GM11168 (cell line): Measurements from ENCODE around the gene COPS6.

Experiments
- in situ Hi-C: fragments of 300-500 bp; cut with MboI; formaldehyde crosslinking; loops from one replicate; pipeline ENCODE4 v1.12.0; 2022; ENCODE audit warnings: low sequenced_read_pairs; ENCODE audit not compliant: unreplicated experiment

COPS6 gene

DNA sequence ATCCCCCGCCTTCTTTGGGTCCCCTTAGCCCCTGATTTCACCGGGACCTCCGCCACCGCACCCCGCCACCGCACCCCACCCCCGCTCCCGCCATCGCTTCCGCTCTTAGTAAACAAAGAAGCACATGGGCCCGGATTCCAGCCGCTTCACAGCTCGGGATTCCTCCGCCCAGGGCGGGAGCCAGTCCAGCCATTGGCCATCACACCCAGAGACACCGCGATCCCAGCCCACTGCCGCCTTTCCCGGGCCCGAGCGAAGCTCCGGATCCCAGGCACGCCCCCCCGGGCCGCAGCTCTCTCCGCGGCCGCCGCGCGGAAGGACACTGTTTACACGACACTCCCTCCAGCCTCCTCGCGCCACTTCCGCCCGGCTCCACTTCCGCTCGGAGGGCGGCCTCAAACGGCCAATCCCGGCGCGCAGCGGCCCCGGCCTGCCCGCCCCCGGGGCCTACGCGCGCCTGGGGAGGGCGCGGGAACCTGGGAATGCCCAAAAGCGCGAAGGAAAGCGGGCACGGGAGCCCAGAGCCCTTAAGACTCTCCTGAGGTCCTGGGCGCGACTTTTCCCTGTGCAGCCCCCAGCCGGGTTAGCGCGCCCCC, 11.7 kb downstream of the COPS6 start:
- in situ Hi-C loops: no loop called here

GRCh38 chr7:100101016-100101862, 12.5 kb downstream of the COPS6 start, which contains the start of the genes AP4M1 and MCM7:
Gene AP4M1 (plus strand): TSS chr7:100101643. CDS start chr7:100101715, 72 bp downstream.
Gene MCM7 (minus strand): TSS chr7:100101397. CDS start chr7:100101294, 103 bp downstream.
- in situ Hi-C loops: no loop called here

DNA sequence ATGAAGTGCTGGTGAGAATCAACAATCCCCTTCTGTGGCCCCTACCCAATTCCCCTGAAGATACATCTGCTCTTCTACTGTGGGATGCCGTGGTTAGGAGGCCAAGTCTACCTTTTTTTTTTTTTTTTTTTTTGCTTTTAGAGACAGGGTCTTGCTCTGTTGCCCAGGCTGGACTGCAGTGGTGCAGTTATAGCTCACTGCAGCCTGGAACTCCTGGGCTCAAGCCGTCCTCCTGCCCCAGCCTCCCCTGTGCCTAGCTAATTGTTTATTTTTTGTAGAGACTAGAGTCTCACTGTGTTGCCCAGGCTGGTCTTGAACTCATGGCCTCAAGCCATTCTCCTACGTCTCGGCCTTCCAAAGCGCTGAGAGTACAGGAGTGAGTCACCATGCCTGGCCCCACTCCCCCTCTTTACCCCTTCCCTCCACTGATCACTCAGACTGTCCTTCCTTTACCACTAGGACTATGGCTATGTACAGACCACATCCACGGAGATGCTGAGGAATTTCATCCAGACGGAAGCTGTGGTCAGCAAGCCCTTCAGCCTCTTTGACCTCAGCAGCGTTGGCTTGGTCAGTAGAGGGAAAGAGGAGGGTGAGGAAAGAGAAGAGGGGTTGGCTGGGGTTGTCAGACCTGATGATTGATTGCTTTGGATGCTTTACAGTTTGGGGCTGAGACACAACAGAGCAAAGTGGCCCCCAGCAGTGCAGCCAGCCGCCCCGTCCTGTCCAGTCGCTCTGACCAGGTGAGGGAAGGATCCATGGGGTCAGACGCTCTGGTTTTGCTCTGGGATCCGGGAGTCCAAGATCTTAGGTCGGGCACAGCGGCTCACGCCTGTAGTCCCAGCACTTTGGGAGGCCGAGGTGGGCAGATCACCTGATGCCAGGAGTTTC, 14.4 kb downstream of the COPS6 start:
- in situ Hi-C loops: no loop called here

DNA sequence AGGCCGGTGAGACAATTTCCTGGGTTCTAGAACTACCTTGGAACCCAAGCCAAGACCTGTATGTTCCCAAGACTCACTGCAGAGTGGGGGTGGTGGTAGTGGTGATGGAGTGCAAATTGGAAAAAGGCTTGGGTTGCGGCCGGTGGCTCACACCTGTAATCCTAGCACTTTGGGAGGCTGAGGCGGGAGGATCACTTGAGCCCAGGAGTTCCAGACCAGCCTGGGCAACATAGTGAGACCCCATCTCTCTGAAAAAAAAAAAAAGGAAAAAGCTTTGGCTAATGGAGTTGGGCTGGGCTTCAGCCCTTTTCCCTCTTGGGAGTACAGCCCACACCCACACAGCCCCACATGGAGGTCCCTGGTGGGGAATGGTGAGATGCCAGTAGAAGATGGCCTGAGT, 16.8 kb downstream of the COPS6 start:
- in situ Hi-C loops: no loop called here

DNA sequence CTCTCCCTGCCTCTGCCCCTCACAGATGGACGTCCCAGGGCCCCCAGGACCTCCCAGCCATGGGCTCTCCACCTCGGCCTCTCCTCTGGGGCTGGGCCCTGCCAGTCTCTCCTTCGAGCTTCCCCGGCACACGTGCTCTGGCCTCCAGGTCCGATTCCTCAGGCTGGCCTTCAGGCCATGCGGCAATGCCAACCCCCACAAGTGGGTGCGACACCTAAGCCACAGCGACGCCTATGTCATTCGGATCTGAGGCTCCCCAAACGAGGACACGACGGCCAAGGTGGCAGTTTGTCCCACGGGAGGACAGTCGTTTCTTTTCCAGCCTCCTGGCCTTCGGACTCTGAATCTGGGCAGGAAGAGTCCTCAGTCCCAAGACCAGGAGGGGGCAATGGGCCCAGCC, 17.9 kb downstream of the COPS6 start:
- in situ Hi-C loops: no loop called here

GRCh38 chr7:100107125-100107737, 18.5 kb downstream of the COPS6 start:
- in situ Hi-C loops: no loop called here

- in situ Hi-C loops: no loop called here
These were observed 19.1 kb downstream of the COPS6 start for GRCh38 chr7:100107890-100108289.

DNA sequence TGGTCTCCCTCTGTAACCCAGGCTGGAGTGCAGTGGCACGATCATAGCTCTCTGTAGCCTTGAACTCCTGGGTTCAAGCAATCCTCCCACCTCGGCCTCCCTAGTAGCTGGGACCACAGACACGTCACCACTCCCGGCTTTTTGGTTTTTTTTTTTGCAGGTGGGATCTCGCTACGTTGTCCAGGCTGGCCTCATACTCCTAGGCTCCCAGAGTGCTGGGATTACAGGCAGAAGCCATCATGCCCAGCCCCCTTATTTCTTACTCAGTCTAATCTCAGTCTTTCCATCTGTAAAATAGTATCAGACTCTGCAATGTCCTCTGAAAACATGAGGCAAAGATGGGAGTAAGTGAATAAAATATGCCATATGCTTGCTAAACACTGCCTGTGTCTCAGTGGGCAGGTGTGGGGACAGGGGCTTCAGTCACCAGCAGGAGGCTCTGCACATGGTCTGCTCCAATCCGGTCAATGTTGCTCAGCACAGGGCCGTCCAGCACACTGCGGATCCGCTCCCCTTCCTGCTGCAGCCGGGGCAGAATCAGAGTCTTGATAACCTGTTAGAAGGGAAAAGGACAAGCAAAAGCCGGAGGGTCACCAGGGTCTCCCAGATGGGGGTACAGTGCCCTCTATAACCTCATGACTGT, 20.9 kb downstream of the COPS6 start:
- in situ Hi-C loops: no loop called here

DNA sequence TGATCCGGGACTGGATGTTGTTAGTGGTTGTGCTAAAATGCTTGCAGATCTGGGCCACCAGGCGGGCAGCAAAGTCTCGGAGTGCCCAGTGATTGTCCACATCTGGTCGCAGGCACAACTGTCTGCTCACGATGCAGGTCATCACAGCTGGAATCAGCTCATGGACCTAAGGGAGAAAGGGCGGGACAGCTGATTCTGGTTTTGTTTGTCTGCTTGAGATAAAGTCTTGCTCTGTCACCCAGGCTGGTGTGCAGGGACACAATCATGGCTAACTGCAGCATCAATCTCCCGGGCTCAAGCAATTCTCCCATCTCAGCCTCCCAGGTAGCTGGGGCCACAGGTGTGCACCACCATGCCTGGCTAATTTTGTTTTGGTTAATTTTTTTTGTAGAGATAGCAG, 22.4 kb downstream of the COPS6 start:
- in situ Hi-C loops: no loop called here

- in situ Hi-C loops: no loop called here
These were observed 23.1 kb downstream of the COPS6 start for GRCh38 chr7:100111914-100112313.

GRCh38 chr7:100115026-100115425, 26.3 kb downstream of the COPS6 start:
- in situ Hi-C loops: no loop called here

DNA sequence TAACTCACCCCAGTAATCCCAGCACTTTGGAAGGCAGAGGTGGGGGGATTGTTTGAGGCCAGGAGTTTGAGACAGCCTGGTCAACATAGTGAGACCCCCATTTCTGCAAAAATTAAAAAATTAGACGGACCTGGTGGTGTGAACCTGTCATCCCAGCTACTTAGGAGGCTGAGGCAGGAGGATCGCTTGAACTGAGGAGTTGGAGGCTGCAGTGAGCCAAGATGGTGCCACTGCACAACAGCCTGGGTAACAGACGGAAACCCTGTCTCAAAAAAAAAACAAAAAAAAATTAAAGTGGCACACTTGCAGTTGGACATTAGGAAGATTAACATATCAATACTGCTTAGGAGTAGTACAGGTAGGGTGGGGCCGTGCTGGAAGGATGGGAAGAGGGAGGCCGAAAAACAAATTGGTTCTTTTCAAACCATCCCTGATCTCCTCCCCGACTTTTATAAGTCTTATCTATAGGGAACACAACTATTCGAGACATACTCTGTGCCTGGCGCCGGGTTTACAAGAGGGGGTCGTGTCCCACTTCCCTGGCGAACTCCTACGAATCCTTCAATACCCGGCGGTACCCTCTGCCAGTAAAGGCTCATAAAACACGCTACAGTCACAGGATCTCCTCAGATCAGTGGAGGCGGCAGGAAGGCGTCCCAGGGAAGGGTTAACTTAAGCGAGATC, 29.8 kb downstream of the COPS6 start:
- in situ Hi-C loops: no loop called here

DNA sequence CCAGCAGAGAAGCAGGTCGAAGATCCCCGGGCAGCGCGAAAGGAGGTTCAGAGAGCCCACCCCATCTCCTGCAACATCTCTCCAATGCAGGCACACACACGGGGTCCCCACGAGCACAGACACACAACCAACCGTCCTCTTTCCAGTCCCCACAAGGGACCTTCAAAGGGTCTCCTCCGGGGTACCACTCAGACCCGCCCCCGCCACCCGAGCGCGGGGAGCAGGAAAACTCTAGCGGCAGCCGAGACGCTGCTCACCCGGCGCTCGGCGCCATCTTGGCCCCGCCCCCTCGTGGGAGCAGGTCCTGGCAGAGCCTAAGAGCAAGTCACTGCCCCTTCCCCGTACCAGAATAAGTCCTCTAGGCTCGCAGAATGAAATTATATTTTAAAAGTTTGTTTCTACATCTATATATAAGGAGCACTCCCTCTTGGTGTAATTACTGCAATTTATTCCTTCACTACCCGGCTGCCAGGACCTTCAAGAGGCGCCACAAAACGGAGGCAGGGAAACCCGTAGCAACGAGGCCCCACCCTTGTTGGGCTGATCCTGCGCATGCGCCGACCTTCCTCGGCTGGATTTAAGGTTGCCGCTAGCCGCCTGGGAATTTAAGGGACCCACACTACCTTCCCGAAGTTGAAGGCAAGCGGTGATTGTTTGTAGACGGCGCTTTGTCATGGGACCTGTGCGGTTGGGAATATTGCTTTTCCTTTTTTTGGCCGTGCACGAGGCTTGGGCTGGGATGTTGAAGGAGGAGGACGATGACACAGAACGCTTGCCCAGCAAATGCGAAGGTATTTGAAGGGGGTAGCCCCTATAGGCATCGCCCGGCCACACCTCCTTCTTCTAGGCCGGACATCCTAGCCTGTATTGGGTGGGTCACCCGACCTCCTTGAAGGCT, 30.6 kb downstream of the COPS6 start, which contains the start of the genes CNPY4 and TAF6:
Gene CNPY4 (plus strand): TSS at position 563 of the 898 bp plus-strand sequence. CDS start 111 bp downstream, at position 674.
Gene TAF6 (minus strand): TSS at position 287 of the 898 bp plus-strand sequence. CDS start 5,149 bp downstream, outside the sequence.
- in situ Hi-C loops: no loop called here

DNA sequence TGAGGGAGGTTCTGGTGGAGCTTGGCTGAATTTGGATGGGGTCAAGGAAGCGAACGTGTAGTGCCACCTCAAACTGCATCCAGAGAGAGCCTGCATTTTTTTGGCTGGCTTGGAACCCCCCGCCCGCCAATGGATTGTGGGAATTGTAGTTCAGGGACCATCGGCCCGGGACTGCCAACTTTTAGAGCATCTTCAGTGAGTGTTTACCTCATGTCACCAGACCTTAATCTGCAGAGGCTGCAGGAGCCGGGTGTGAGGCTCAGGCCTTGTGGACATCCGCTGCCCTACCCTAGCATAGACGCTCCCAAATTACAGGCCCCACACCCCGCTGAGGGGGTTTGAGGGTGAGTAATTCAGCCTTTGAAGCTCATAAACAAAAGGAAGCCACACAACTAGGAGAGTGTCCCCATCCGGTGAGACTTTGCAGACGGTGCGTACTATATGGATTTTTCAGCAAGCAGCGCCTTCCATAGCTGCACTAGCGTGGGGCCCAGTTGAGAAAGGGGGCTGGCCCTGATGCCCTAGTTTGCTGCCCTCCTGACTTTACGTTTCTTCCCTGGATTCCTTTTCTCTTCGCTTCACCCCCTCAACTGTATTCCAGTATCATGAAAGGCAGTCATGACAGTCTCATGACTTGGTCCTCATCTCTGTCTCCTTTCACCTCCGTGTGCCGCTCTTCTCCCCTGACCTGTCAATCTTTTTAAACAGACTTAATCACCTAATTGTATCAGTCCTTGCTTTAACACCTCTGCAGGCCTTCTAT, 31.4 kb downstream of the COPS6 start:
- in situ Hi-C loops: no loop called here

- in situ Hi-C loops: no loop called here
These were observed 31.9 kb downstream of the COPS6 start for GRCh38 chr7:100120733-100121036.

DNA sequence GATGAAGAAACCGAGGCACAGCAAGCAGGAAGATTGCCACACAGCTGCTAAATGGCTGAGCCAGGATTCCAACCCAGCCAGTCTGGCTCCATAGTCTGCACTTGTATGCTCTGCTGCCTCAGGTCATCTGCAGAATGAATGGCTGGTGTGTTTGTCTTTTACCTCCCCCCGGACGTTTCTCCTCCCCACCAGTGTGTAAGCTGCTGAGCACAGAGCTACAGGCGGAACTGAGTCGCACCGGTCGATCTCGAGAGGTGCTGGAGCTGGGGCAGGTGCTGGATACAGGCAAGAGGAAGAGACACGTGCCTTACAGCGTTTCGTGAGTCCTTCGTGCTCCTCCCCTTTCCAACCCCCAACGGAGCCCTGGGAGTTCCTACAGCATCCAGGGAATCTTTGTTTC, 33.3 kb downstream of the COPS6 start:
- in situ Hi-C loops: no loop called here

- in situ Hi-C loops: no loop called here
These were observed 33.8 kb downstream of the COPS6 start for GRCh38 chr7:100122568-100122967.
